A549 (cell line): Measurements from ENCODE around the gene P4HA3.

Source experiments
- CEBPB ChIP-seq, 2 experiments: fragments of >200 bp in 1 of 2; sonication (Bioruptor Twin) in 1 of 2; formaldehyde crosslinking in 1 of 2; IDR thresholded peaks; 2 replicates each; pipeline ENCODE4 v1.6.1; 2012 to 2016
- CTCF ChIP-seq: fragments of >200 bp; sonication (Bioruptor Twin); formaldehyde crosslinking; IDR thresholded peaks from 3 replicates; pipeline ENCODE4 v1.5.1; 2016
- JUN ChIP-seq, 2 experiments: fragments of >200 bp; sonication (Bioruptor Twin); formaldehyde crosslinking; IDR thresholded peaks; 2 replicates in 1 of 2; 3 replicates in 1 of 2; pipeline ENCODE4 v1.6.1; 2016 to 2017
- MYC ChIP-seq: IDR thresholded peaks from 2 replicates; pipeline ENCODE4 v1.6.1; 2012; ENCODE audit warnings: mild to moderate bottlenecking, inconsistent platforms, low read length, improper control_type of control experiment, borderline replicate concordance
- POLR2A ChIP-seq: IDR thresholded peaks from 2 replicates; pipeline ENCODE4 v1.6.1; 2012; ENCODE audit warnings: mild to moderate bottlenecking, low read length
- RNF2 ChIP-seq: fragments of 200-600 bp; sonication (generic); IDR thresholded peaks from 2 replicates; pipeline ENCODE4 v1.6.1; 2016; ENCODE audit warnings: low read depth, mild to moderate bottlenecking, antibody characterized with exemption, moderate library complexity, borderline replicate concordance

- TF ChIP-seq JUN (IDR thresholded peaks at IDR 0.05): no peak
- TF ChIP-seq POLR2A: no peak
- no peak for TF ChIP-seq CTCF
- TF ChIP-seq MYC: no peak
- TF ChIP-seq RNF2: no peak
- TF ChIP-seq CEBPB (IDR thresholded peaks at IDR 0.05): no peak
These were observed 34.0 kb upstream of the P4HA3 start for GRCh38 chr11:74345420-74345819.
